ENCODE measurements around the gene RAPGEF2. TPM values are rescaled to one million over a fixed set of nuclear protein-coding genes. Genes with fewer than 3 reads are reported as not detected.

The RAPGEF2 gene
- total RNA-seq, 2 experiments from 2014 or later: 17.3 to 23.4 TPM

- Mint-ChIP-seq H3K27me3 (no peaks in the 10 kb centered on the region), H3K4me1 (peaks cover 21% of the 10 kb centered on the region), H3K9me3 (ENCODE audit: low read depth) (no peaks in the 10 kb centered on the region), H3K27ac (peak overlapping the region; percentile 44), H3K36me3 (peaks cover 4% of the 10 kb centered on the region), H3K4me3 (peak overlapping the region; percentile 16)
- DNase-seq (no peak), ATAC-seq (peak; percentile 47)
- CTCF ChIA-PET: no interaction called here
Observed at GRCh38 chr4:159126716-159127115, 23.8 kb downstream of the RAPGEF2 start.

DNA sequence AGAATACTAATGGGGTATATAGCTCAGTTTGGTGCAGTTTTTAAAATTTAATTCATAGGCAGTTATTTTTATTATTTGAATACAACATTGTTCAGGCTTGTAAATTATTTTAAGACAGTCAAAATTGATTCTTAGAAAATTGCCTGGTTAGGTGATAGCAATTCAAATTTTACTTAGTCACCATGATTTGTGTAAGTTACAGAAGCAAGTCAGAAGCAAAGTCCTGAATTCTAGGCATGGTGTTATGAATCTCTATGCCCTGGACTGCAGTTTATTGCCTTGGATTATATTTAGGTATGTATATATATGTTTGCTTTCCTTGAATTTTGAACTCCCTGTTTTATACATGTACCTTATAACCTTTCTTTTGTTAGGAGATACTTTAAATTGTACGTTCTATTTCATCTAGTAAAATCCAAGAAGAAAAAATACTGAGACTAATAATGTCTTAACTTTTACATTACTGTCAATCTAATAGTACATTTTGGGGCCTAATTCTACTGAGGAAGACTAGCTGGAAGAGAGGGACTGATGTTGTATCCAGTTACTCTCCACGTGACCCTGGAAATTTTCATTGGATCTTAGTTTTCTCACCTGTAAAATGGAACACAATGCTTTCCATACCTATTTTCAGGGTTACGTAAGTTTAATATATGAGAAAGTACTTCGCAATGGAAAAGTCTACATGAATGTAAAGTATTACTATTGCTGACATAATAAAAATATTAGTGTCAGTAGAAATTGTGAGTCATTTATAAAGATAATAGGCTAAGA, 25.1 kb downstream of the RAPGEF2 start:
- H3K4me3 Mint-ChIP-seq: no peak overlapping the region
- DNase-seq: no peak
- no peaks in the 10 kb centered on the region for H3K27me3 Mint-ChIP-seq
- CTCF ChIA-PET: no interaction called here
- no peaks in the 10 kb centered on the region for H3K9me3 Mint-ChIP-seq (ENCODE audit: low read depth)
- H3K36me3 Mint-ChIP-seq: peaks cover 4% of the 10 kb centered on the region
- no peak overlapping the region for H3K27ac Mint-ChIP-seq
- peaks cover 21% of the 10 kb centered on the region for H3K4me1 Mint-ChIP-seq
- ATAC-seq: no peak

GRCh38 chr4:159129814-159130550, 27.1 kb downstream of the RAPGEF2 start:
- Mint-ChIP-seq H3K27ac (no peak overlapping the region), H3K4me1 (peaks cover 20% of the 10 kb centered on the region), H3K4me3 (no peak overlapping the region), H3K36me3 (peaks cover 8% of the 10 kb centered on the region), H3K9me3 (ENCODE audit: low read depth) (no peaks in the 10 kb centered on the region), H3K27me3 (no peaks in the 10 kb centered on the region)
- CTCF ChIA-PET: no interaction called here
- DNase-seq: no peak
- ATAC-seq: no peak

GRCh38 chr4:159131564-159131963, 28.7 kb downstream of the RAPGEF2 start:
- Mint-ChIP-seq H3K4me1 (peaks cover 8% of the 10 kb centered on the region), H3K9me3 (ENCODE audit: low read depth) (no peaks in the 10 kb centered on the region), H3K27ac (no peak overlapping the region), H3K27me3 (no peaks in the 10 kb centered on the region), H3K36me3 (peaks cover 8% of the 10 kb centered on the region), H3K4me3 (no peak overlapping the region)
- no peak for DNase-seq
- CTCF ChIA-PET: no interaction called here
- ATAC-seq: no peak

DNA sequence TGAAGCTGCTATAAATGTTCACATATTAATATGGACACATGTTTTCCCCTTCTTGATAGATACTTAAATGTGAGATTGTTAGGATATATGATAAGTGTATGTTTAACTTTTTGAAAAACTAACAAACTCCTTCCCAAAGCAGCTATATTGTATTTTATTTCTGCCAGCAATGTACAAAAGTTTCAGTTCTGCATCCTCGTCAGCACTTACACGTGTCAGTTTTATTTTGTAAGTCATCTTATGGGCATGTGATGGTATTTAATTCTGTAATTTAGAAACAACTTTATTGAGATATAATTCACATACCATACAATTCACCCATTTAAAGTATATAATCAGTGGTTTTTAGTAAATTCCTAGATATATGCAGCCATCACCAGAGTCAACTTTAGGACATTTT, 31.6 kb downstream of the RAPGEF2 start:
- Mint-ChIP-seq H3K9me3 (ENCODE audit: low read depth) (no peaks in the 10 kb centered on the region), H3K36me3 (peaks cover 9% of the 10 kb centered on the region), H3K4me1 (no peaks in the 10 kb centered on the region), H3K4me3 (no peak overlapping the region), H3K27me3 (no peaks in the 10 kb centered on the region), H3K27ac (no peak overlapping the region)
- DNase-seq (no peak), ATAC-seq (no peak)
- CTCF ChIA-PET: no interaction called here

- Mint-ChIP-seq H3K27ac (no peak overlapping the region), H3K27me3 (no peaks in the 10 kb centered on the region), H3K4me3 (no peak overlapping the region), H3K4me1 (no peaks in the 10 kb centered on the region), H3K36me3 (peaks cover 7% of the 10 kb centered on the region), H3K9me3 (ENCODE audit: low read depth) (no peaks in the 10 kb centered on the region)
- no peak for DNase-seq
- CTCF ChIA-PET: no interaction called here
- no peak for ATAC-seq
Observed at GRCh38 chr4:159137176-159137575, 34.3 kb downstream of the RAPGEF2 start.

GRCh38 chr4:159138436-159138835, 35.6 kb downstream of the RAPGEF2 start:
- CTCF ChIA-PET: no interaction called here
- no peak overlapping the region for H3K27ac Mint-ChIP-seq
- no peaks in the 10 kb centered on the region for H3K27me3 Mint-ChIP-seq
- no peaks in the 10 kb centered on the region for H3K9me3 Mint-ChIP-seq (ENCODE audit: low read depth)
- DNase-seq: no peak
- H3K4me1 Mint-ChIP-seq: no peaks in the 10 kb centered on the region
- peaks cover 7% of the 10 kb centered on the region for H3K36me3 Mint-ChIP-seq
- H3K4me3 Mint-ChIP-seq: no peak overlapping the region
- ATAC-seq: no peak

DNA sequence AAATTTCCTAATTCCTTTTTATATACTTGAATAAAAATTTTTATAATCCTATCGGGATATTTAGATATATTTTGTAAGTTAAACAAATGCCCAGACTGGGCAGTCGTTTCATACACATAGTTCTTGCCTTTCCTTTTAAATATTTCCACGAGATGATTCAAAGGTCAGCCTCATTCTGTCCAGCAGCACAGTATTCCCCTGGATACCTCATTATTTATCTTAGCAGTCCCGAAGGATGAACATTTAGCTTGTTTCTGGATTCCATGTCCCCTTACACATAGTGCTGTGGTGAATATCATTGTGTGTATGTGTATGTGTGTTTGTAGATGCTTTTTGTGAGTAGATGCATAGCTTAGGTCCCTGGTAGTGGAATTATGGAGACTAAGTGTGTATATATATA, 38.3 kb downstream of the RAPGEF2 start:
- Mint-ChIP-seq H3K4me3 (no peak overlapping the region), H3K27me3 (no peaks in the 10 kb centered on the region), H3K9me3 (ENCODE audit: low read depth) (no peaks in the 10 kb centered on the region), H3K36me3 (peaks cover 3% of the 10 kb centered on the region), H3K27ac (no peak overlapping the region), H3K4me1 (no peaks in the 10 kb centered on the region)
- ATAC-seq (no peak), DNase-seq (no peak)
- CTCF ChIA-PET: interaction anchor here (1.5 kb wide), 1 partner anchor 12 kb away, joined by 3 read pairs; no protein-coding TSS in a partner anchor

DNA sequence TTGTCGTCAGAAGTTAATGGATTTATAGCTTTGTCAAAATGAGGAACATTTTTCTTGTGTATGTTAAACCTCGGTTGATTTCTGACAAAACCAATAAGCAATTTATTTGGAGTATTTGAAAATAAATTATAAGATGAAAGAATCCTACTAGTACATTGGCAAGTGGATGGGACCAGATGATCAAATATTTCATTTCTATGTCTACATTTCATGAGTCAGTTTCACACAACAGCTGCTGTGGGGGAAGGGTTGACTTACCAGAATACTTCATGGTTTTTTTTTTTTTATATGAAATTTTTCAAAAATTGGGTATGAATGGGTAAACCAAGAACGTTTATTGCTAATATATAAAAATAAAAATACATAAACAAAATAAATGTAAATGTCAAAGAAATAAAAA, 39.4 kb downstream of the RAPGEF2 start:
- Mint-ChIP-seq H3K36me3 (peaks cover 3% of the 10 kb centered on the region), H3K4me3 (no peak overlapping the region), H3K4me1 (no peaks in the 10 kb centered on the region), H3K9me3 (ENCODE audit: low read depth) (no peaks in the 10 kb centered on the region), H3K27me3 (no peaks in the 10 kb centered on the region), H3K27ac (no peak overlapping the region)
- ATAC-seq (no peak), DNase-seq (no peak)
- CTCF ChIA-PET: interaction anchor here (0.6 kb wide), 1 partner anchor 358 kb away, joined by 3 read pairs; no protein-coding TSS in a partner anchor

- CTCF ChIA-PET: interaction anchor here (0.6 kb wide), 1 partner anchor 358 kb away, joined by 3 read pairs; no protein-coding TSS in a partner anchor
- no peak for DNase-seq
- Mint-ChIP-seq H3K36me3 (peaks cover 3% of the 10 kb centered on the region), H3K27me3 (no peaks in the 10 kb centered on the region), H3K9me3 (ENCODE audit: low read depth) (no peaks in the 10 kb centered on the region), H3K27ac (no peak overlapping the region), H3K4me1 (no peaks in the 10 kb centered on the region), H3K4me3 (no peak overlapping the region)
- no peak for ATAC-seq
Observed at GRCh38 chr4:159142681-159143384, 40.0 kb downstream of the RAPGEF2 start.

GRCh38 chr4:159143687-159144086, 40.8 kb downstream of the RAPGEF2 start:
- CTCF ChIA-PET: no interaction called here
- DNase-seq: no peak
- H3K4me3 Mint-ChIP-seq: no peak overlapping the region
- H3K27me3 Mint-ChIP-seq: no peaks in the 10 kb centered on the region
- H3K4me1 Mint-ChIP-seq: no peaks in the 10 kb centered on the region
- H3K36me3 Mint-ChIP-seq: peaks cover 3% of the 10 kb centered on the region
- no peak overlapping the region for H3K27ac Mint-ChIP-seq
- H3K9me3 Mint-ChIP-seq (ENCODE audit: low read depth): no peaks in the 10 kb centered on the region
- no peak for ATAC-seq

- Mint-ChIP-seq H3K9me3 (ENCODE audit: low read depth) (no peaks in the 10 kb centered on the region), H3K27me3 (no peaks in the 10 kb centered on the region), H3K4me3 (no peak overlapping the region), H3K4me1 (no peaks in the 10 kb centered on the region), H3K36me3 (no peaks in the 10 kb centered on the region), H3K27ac (no peak overlapping the region)
- no peak for DNase-seq
- CTCF ChIA-PET: no interaction called here
- ATAC-seq: no peak
Observed at GRCh38 chr4:159144112-159144694, 41.3 kb downstream of the RAPGEF2 start.

GRCh38 chr4:159145318-159145991, 42.6 kb downstream of the RAPGEF2 start:
- H3K9me3 Mint-ChIP-seq (ENCODE audit: low read depth): no peaks in the 10 kb centered on the region
- no peaks in the 10 kb centered on the region for H3K36me3 Mint-ChIP-seq
- no peak for DNase-seq
- H3K4me3 Mint-ChIP-seq: no peak overlapping the region
- no peaks in the 10 kb centered on the region for H3K27me3 Mint-ChIP-seq
- no peak overlapping the region for H3K27ac Mint-ChIP-seq
- ATAC-seq: no peak
- H3K4me1 Mint-ChIP-seq: no peaks in the 10 kb centered on the region
- CTCF ChIA-PET: no interaction called here
